Ovary (tissue), 9 donors: Measurements from ENCODE around the gene CSMD2. TPM values are rescaled to one million over a fixed set of nuclear protein-coding genes. Genes with fewer than 3 reads are reported as not detected.

Source experiments
- DNase-seq, 5 donors: peaks; one replicate each; pipeline ENCODE4 v3.0.0-alpha.2; 2019 to 2020
- H3K27ac ChIP-seq, 2 donors: fragments of 200-600 bp; one replicate each; pipeline versions ENCODE4 v1.5.1 to v1.8.0; 2019 to 2022
- H3K27me3 ChIP-seq: fragments of 200-600 bp; one replicate; pipeline ENCODE4 v1.8.0; 2022
- H3K36me3 ChIP-seq: fragments of 200-600 bp; sonication (generic); one replicate; pipeline ENCODE4 v1.5.1; 2019
- H3K4me1 ChIP-seq: one replicate; pipeline ENCODE4 v1.8.1; 2013; ENCODE audit warnings: mild to moderate bottlenecking, moderate library complexity; ENCODE audit not compliant: insufficient read depth
- H3K4me3 ChIP-seq: fragments of 200-600 bp; sonication (generic); one replicate; pipeline ENCODE4 v1.5.1; 2017
- H3K9me3 ChIP-seq, 2 donors: fragments of 200-600 bp in 1 of 2; sonication (generic) in 1 of 2; one replicate each; pipeline versions ENCODE4 v1.5.1 to v1.8.1; 2013 to 2019; ENCODE audit warnings: mild to moderate bottlenecking in 1 of 2, moderate library complexity in 1 of 2
- EP300 ChIP-seq: sonication (generic); formaldehyde crosslinking; IDR thresholded peaks from one replicate; pipeline ENCODE4 v1.6.1; 2017; ENCODE audit warnings: antibody characterized with exemption
- POLR2A ChIP-seq: fragments of 450-650 bp; IDR thresholded peaks from one replicate; pipeline ENCODE4 v1.6.1; 2017; ENCODE audit warnings: antibody characterized with exemption, mild to moderate bottlenecking, moderate library complexity
- WGBS, 3 donors: extraction: QIAGEN DNeasy Blood & Tissue Kit in 1 of 3; methylation state at CpG; one replicate each; pipeline versions ENCODE4 v1.1.5 to v1.1.7; 2013 to 2017; 5-methylcytosine and 5-hydroxymethylcytosine counted together
- intact Hi-C, 4 donors: fragments of 100-400 bp; cut with DNase I; formaldehyde crosslinking; loops; one replicate each; pipeline versions ENCODE4 v1.11.0 to v1.15.1; 2022 to 2023
- polyA plus RNA-seq, 2 donors: library from polyadenylated mRNA; stranded (reverse); fragments of 200-250 nt in 1 of 2; fragments of 350-450 nt in 1 of 2; fragmentation: Illumina TruSeq in 1 of 2; extraction: RNeasy Lipid Tissue Mini Kit (QIAGEN cat#74804) in 1 of 2; gene quantifications; one replicate each; pipeline ENCODE4 v1.2.3, GENCODE V29; 2013 to 2014
- total RNA-seq, 7 donors: library from RNA; depleted of rRNA in 2 of 7; stranded (reverse); fragments of >200 nt in 2 of 7; fragmentation: NEBNext Ultra II Directional in 3 of 7; extraction: Animal tissue kit (Norgen Biotek cat#: 25700) in 3 of 7; gene quantifications; one replicate each; pipeline versions ENCODE4 v1.1.0 to v1.2.4, GENCODE V29; 2016 to 2023
- TF ChIP-seq, protein P1 (sequence below), 3 donors: fragments of 450-650 bp in 2 of 3; fragments of 200-600 bp in 1 of 3; IDR thresholded peaks; one replicate each; pipeline versions ENCODE4 v1.5.1 to v1.8.0; 2016 to 2022; ENCODE audit warnings: antibody characterized with exemption in 3 of 3, mild to moderate bottlenecking in 1 of 3
- donor health status: DM: no; HTN: no; CAD: no; lungs with moderate emphysema.
- donor health status: DM: no; HTN: no; CAD: no.
- donor health status: Bipolar disorder and iron deficiency.
- donor health status: DM: yes; HTN: yes; CAD: no.
- donor health status: DM: no; HTN: no; CAD: no.
- donor health status: DM: yes; HTN: yes; CAD: no.

The CSMD2 gene
- total and polyA plus RNA-seq, 9 donors = 0.04 to 1.6 (median 0.18) TPM; not detected in 3

DNA sequence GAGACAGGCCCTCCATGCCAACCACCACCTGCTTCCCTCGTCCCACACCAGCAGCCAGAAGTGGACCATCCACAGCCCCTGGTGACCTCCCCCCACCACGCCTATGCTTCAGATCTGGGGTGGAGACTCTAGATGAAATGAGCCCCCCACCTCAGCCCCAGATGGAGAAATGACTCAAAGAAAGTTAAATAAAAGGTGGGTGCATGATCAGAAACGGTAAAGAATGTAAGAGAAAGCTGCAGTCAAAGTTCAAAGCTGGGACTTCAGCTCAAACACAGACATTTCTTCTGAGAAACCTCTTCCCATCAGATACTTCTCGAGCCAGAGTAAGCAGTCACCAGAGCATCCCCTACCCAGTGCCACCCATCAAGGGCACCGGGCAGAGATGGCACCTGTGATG, 344.2 kb downstream of the CSMD2 start:
- Histone ChIP-seq H3K27me3 (no peaks in the 10 kb centered on the region), H3K9me3 (no peaks in the 10 kb centered on the region), H3K4me3 (no peak overlapping the region), H3K27ac (no peak overlapping the region), H3K36me3 (no peaks in the 10 kb centered on the region), H3K4me1 (no peaks in the 10 kb centered on the region)
- WGBS, 3 donors = 67 to 78% (median 75%) methylated on average over 5 of the region's 5 CpGs
- TF ChIP-seq POLR2A (no peak), EP300 (no peak)
- TF ChIP-seq, protein P1, sequence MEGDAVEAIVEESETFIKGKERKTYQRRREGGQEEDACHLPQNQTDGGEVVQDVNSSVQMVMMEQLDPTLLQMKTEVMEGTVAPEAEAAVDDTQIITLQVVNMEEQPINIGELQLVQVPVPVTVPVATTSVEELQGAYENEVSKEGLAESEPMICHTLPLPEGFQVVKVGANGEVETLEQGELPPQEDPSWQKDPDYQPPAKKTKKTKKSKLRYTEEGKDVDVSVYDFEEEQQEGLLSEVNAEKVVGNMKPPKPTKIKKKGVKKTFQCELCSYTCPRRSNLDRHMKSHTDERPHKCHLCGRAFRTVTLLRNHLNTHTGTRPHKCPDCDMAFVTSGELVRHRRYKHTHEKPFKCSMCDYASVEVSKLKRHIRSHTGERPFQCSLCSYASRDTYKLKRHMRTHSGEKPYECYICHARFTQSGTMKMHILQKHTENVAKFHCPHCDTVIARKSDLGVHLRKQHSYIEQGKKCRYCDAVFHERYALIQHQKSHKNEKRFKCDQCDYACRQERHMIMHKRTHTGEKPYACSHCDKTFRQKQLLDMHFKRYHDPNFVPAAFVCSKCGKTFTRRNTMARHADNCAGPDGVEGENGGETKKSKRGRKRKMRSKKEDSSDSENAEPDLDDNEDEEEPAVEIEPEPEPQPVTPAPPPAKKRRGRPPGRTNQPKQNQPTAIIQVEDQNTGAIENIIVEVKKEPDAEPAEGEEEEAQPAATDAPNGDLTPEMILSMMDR (IDR thresholded peaks at IDR 0.05) = no peak
- no peak for DNase-seq
- intact Hi-C loops = no loop called here

DNA sequence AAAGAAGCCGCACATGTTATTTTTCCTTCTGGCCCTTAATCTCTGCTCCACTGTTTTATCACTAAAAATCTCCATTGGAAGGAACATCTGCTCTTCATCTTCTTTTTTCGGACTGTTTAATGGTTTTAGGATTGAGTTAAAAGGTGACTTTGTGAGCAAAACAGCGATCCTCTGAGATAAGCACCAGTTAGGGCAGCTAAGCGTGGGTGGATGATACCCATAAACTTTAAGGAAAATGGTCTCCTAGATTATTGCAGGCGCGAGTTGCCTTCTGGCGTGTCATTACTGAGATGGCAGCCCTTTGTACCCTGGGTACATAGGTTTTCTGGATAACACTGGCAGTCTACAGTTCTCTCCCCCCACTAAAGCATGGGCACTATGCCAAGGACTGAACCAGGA, 345.1 kb downstream of the CSMD2 start:
- Histone ChIP-seq H3K9me3 (no peaks in the 10 kb centered on the region), H3K27ac (no peak overlapping the region), H3K27me3 (no peaks in the 10 kb centered on the region), H3K4me3 (no peak overlapping the region), H3K36me3 (no peaks in the 10 kb centered on the region), H3K4me1 (no peaks in the 10 kb centered on the region)
- TF ChIP-seq EP300 (no peak), POLR2A (no peak)
- TF ChIP-seq, protein P1 (IDR thresholded peaks at IDR 0.05) = no peak
- no peak for DNase-seq
- intact Hi-C loops = no loop called here
- WGBS, 3 donors = 55 to 64% (median 56%) methylated on average over 7 of the region's 7 CpGs

- intact Hi-C loops = no loop called here
- no peaks in the 10 kb centered on the region for H3K27me3 ChIP-seq
- no peak overlapping the region for H3K4me3 ChIP-seq
- no peak for TF ChIP-seq POLR2A
- H3K36me3 ChIP-seq = no peaks in the 10 kb centered on the region
- no peak for DNase-seq
- no peak overlapping the region for H3K27ac ChIP-seq
- no peaks in the 10 kb centered on the region for H3K4me1 ChIP-seq
- 75 to 83% (median 78%) methylated on average over 10 of the region's 10 CpGs for WGBS, 3 donors
- H3K9me3 ChIP-seq = no peaks in the 10 kb centered on the region
Measured at GRCh38 chr1:33819290-33819912, 345.6 kb downstream of the CSMD2 start.

DNA sequence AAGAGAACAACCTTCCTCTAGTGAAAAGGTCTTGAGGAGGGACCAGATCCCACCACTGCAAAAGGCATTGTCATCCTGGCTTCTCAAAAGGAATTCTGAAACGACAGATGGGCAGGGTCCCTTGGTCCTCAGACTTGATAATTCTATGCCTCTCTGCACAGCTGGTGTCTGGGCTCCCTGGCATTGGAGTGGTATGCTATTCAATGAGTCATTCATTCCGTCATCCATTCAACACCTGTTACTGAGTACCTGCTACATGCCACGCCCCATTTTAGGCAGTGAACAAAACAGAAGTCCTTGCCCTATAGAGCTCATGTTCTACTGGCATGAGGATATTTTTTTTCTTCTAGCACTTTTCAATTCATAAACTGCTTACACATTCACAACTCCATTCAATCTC, 347.0 kb downstream of the CSMD2 start:
- H3K36me3 ChIP-seq = no peaks in the 10 kb centered on the region
- no peak overlapping the region for H3K27ac ChIP-seq
- no peak overlapping the region for H3K4me3 ChIP-seq
- TF ChIP-seq, protein P1 (IDR thresholded peaks at IDR 0.05) = no peak
- TF ChIP-seq POLR2A = no peak
- H3K27me3 ChIP-seq = no peaks in the 10 kb centered on the region
- intact Hi-C loops = no loop called here
- 78 to 91% (median 79%) methylated on average over 3 of the region's 3 CpGs for WGBS, 3 donors
- no peak for DNase-seq
- H3K9me3 ChIP-seq = no peaks in the 10 kb centered on the region
- no peaks in the 10 kb centered on the region for H3K4me1 ChIP-seq

DNA sequence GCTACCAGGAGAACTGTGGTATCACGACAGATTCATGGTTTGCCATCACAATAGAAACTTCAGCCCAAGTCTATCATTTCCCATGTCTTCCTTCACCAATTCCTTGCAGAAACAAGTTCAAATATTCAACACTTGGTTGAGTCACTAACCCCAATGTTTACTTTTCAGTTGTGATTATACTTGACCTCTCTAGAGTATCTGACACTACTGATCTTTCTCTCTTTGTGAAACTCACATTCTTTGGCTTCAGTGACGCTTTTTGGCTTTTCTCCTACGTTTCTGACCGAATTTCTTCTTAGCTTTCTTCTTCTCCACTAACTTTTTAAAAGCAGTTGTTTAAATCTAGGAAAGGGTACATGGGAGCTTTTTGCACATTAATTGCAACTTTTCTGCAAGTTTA, 350.0 kb downstream of the CSMD2 start:
- Histone ChIP-seq H3K27me3 (no peaks in the 10 kb centered on the region), H3K36me3 (no peaks in the 10 kb centered on the region), H3K27ac (no peak overlapping the region), H3K4me3 (no peak overlapping the region), H3K4me1 (no peaks in the 10 kb centered on the region), H3K9me3 (no peaks in the 10 kb centered on the region)
- TF ChIP-seq EP300 = no peak
- TF ChIP-seq POLR2A = no peak
- 60 to 74% (median 63%) methylated on average over 4 of the region's 4 CpGs for WGBS, 3 donors
- no peak for DNase-seq
- intact Hi-C loops = no loop called here
